H1 (cell line): Measurements from ENCODE around the gene SLC37A1. TPM values are rescaled to one million over a fixed set of nuclear protein-coding genes. Genes with fewer than 3 reads are reported as not detected.

Experiments
- CTCF ChIA-PET: fragments of 300-600 bp; sonication (Branson Sonifier 250); formaldehyde crosslinking; loops from one replicate; lab custom pipeline; 2021; ENCODE audit not compliant: partially characterized antibody; lab: Charles Lee
- POLR2A ChIA-PET: fragments of 300-600 bp; sonication (Branson Sonifier 250); formaldehyde crosslinking; loops from one replicate; lab custom pipeline; 2021; ENCODE audit warnings: inconsistent platforms; ENCODE audit not compliant: partially characterized antibody; lab: Charles Lee
- DNase-seq, 2 experiments: peaks; one replicate each; pipeline versions ENCODE4 v3.0.0 to v3.0.0-alpha.2; 2010 to 2022; ENCODE audit warnings: low spot score in 2 of 2, low read depth in 1 of 2, mixed read lengths in 1 of 2
- FAIRE-seq: peaks from 2 replicates; lab custom pipeline; 2011; peaks lifted over from hg19 to GRCh38; lab: Jason Lieb, UNC
- H2AFZ ChIP-seq: 2 replicates; pipeline ENCODE4 v1.8.1; 2012; ENCODE audit warnings: low read length, inconsistent platforms
- H2AK5ac ChIP-seq: 2 replicates; pipeline ENCODE4 v1.6.1; 2013; ENCODE audit warnings: low read depth, low read length
- H2BK120ac ChIP-seq: replicated peaks from 2 replicates; pipeline ENCODE3; 2013; ENCODE audit warnings: low read depth, low read length, inconsistent platforms
- H2BK12ac ChIP-seq: 2 replicates; pipeline ENCODE4 v1.6.1; 2013; ENCODE audit warnings: low read depth, low read length
- H2BK15ac ChIP-seq: 2 replicates; pipeline ENCODE4 v1.6.1; 2013; ENCODE audit warnings: low read length
- H2BK20ac ChIP-seq: 2 replicates; pipeline ENCODE4 v1.6.1; 2013; ENCODE audit warnings: low read length
- H2BK5ac ChIP-seq: 2 replicates; pipeline ENCODE4 v1.6.1; 2013; ENCODE audit warnings: low read depth, low read length
- H3K14ac ChIP-seq: 2 replicates; pipeline ENCODE4 v1.6.1; 2013; ENCODE audit warnings: inconsistent platforms; ENCODE audit not compliant: insufficient read length
- H3K18ac ChIP-seq: 2 replicates; pipeline ENCODE4 v1.6.1; 2013; ENCODE audit warnings: low read length; ENCODE audit errors: extremely low read depth
- H3K23ac ChIP-seq: 2 replicates; pipeline ENCODE4 v1.6.1; 2013; ENCODE audit warnings: inconsistent platforms; ENCODE audit not compliant: insufficient read length
- H3K23me2 ChIP-seq: 2 replicates; pipeline ENCODE4 v1.6.1; 2013; ENCODE audit warnings: low read depth, low read length
- H3K27ac ChIP-seq: 2 replicates; pipeline ENCODE4 v1.6.1; 2011; ENCODE audit warnings: low read depth, low read length, inconsistent platforms
- H3K27me3 ChIP-seq, 4 experiments: replicated peaks in 1 of 4; 1 replicate in 1 of 4; 2 replicates in 3 of 4; pipeline versions ENCODE4 v1.6.1 to v1.8.1; 2011 to 2013; ENCODE audit warnings: low read length in 3 of 4, mild to moderate bottlenecking in 3 of 4, inconsistent platforms in 2 of 4, mixed read lengths in 2 of 4, moderate library complexity in 1 of 4; ENCODE audit not compliant: control insufficient read depth in 3 of 4, insufficient read depth in 3 of 4; ENCODE audit errors: extremely low read depth in 1 of 4
- H3K36me3 ChIP-seq, 4 experiments: 2 replicates each; pipeline versions ENCODE4 v1.6.1 to v1.8.1; 2011 to 2013; ENCODE audit warnings: mild to moderate bottlenecking in 4 of 4, low read length in 3 of 4, moderate library complexity in 2 of 4, control low read depth in 1 of 4, inconsistent platforms in 1 of 4; ENCODE audit not compliant: insufficient read depth in 4 of 4, control insufficient read depth in 2 of 4
- H3K4ac ChIP-seq: replicated peaks from 2 replicates; pipeline ENCODE3; 2013; ENCODE audit warnings: low read length, low read depth, mixed read lengths, inconsistent platforms; ENCODE audit not compliant: insufficient read length
- H3K4me1 ChIP-seq, 4 experiments: replicated peaks in 1 of 4; 1 replicate in 1 of 4; 2 replicates in 3 of 4; pipeline versions ENCODE4 v1.6.1 to v1.8.1; 2011 to 2013; ENCODE audit warnings: low read length in 3 of 4, inconsistent platforms in 2 of 4, mixed read lengths in 1 of 4; ENCODE audit not compliant: insufficient read depth in 4 of 4, control insufficient read depth in 3 of 4
- H3K4me2 ChIP-seq, 2 experiments: 2 replicates each; pipeline versions ENCODE4 v1.6.1 to v1.8.1; 2011 to 2013; ENCODE audit warnings: low read depth in 2 of 2, low read length in 2 of 2, control low read depth in 1 of 2, inconsistent platforms in 1 of 2, mild to moderate bottlenecking in 1 of 2; ENCODE audit not compliant: insufficient read depth in 1 of 2
- H3K4me3 ChIP-seq, 4 experiments: fragments of 200-600, 300-600 bp in 1 of 4; sonication (generic), shearing (Covaris generic), sonication (Bioruptor Twin) in 1 of 4; 2 replicates each; pipeline versions ENCODE4 v1.5.1 to v1.8.1; 2011 to 2016; ENCODE audit warnings: low read length in 4 of 4, low read depth in 3 of 4, control low read depth in 2 of 4, inconsistent platforms in 2 of 4, mild to moderate bottlenecking in 2 of 4, mixed read lengths in 1 of 4, moderate library complexity in 1 of 4; ENCODE audit not compliant: insufficient read depth in 2 of 4; ENCODE audit errors: extremely low read depth in 1 of 4
- H3K56ac ChIP-seq: replicated peaks from 2 replicates; pipeline ENCODE3; 2013; ENCODE audit warnings: low read depth, mild to moderate bottlenecking, mixed read lengths, low read length, inconsistent platforms; ENCODE audit not compliant: insufficient read length
- H3K79me1 ChIP-seq: 2 replicates; pipeline ENCODE4 v1.6.1; 2013; ENCODE audit warnings: low read depth, low read length, control low read depth
- H3K79me2 ChIP-seq, 2 experiments: 2 replicates each; pipeline versions ENCODE4 v1.6.1 to v1.8.1; 2012 to 2013; ENCODE audit warnings: low read length in 2 of 2, mild to moderate bottlenecking in 2 of 2, inconsistent platforms in 1 of 2; ENCODE audit not compliant: insufficient read depth in 2 of 2, control insufficient read depth in 1 of 2
- H3K9ac ChIP-seq, 4 experiments: replicated peaks in 1 of 4; 1 replicate in 1 of 4; 2 replicates in 3 of 4; pipeline versions ENCODE4 v1.6.1 to v1.8.1; 2011 to 2013; ENCODE audit warnings: low read depth in 3 of 4, low read length in 3 of 4, control low read depth in 2 of 4, mild to moderate bottlenecking in 2 of 4, moderate library complexity in 2 of 4, inconsistent platforms in 1 of 4; ENCODE audit errors: extremely low read depth in 1 of 4
- H3K9me3 ChIP-seq, 2 experiments: 2 replicates each; pipeline versions ENCODE4 v1.6.1 to v1.8.1; 2012 to 2013; ENCODE audit warnings: mild to moderate bottlenecking in 2 of 2, moderate library complexity in 2 of 2, control low read depth in 1 of 2, inconsistent platforms in 1 of 2, low read depth in 1 of 2, low read length in 1 of 2, mixed read lengths in 1 of 2; ENCODE audit not compliant: insufficient read depth in 2 of 2
- H4K20me1 ChIP-seq, 2 experiments: replicated peaks in 1 of 2; 2 replicates each; pipeline versions ENCODE3 to v1.8.1; 2011 to 2013; ENCODE audit warnings: inconsistent platforms in 2 of 2, low read length in 2 of 2, mild to moderate bottlenecking in 1 of 2; ENCODE audit not compliant: insufficient read depth in 2 of 2, control insufficient read depth in 1 of 2
- H4K5ac ChIP-seq: 2 replicates; pipeline ENCODE4 v1.6.1; 2013; ENCODE audit warnings: low read length, low read depth, mixed read lengths, inconsistent platforms; ENCODE audit not compliant: insufficient read length
- H4K8ac ChIP-seq: 2 replicates; pipeline ENCODE4 v1.8.0; 2013; ENCODE audit warnings: mild to moderate bottlenecking, moderate library complexity, low read length, inconsistent platforms; ENCODE audit not compliant: insufficient read depth; ENCODE audit errors: extremely low read depth
- H4K91ac ChIP-seq: replicated peaks from 2 replicates; pipeline ENCODE3; 2013; ENCODE audit warnings: low read length, mixed read lengths, inconsistent platforms; ENCODE audit not compliant: insufficient read length
- JUN ChIP-seq: IDR thresholded peaks from 2 replicates; pipeline ENCODE4 v1.6.1; 2011; ENCODE audit warnings: low read depth, mild to moderate bottlenecking, improper control_type of control experiment, low read length
- JUND ChIP-seq: IDR thresholded peaks from 2 replicates; pipeline ENCODE4 v1.6.1; 2011; ENCODE audit warnings: mild to moderate bottlenecking, improper control_type of control experiment, low read length
- NRF1 ChIP-seq: IDR thresholded peaks from 2 replicates; pipeline ENCODE4 v1.6.1; 2011; ENCODE audit warnings: mild to moderate bottlenecking, low read depth, low read length, improper control_type of control experiment
- RXRA ChIP-seq: IDR thresholded peaks from 2 replicates; pipeline ENCODE4 v1.6.1; 2011; ENCODE audit warnings: low read depth, mild to moderate bottlenecking, low read length, moderate library complexity; ENCODE audit not compliant: insufficient read depth
- SP2 ChIP-seq: IDR thresholded peaks from 2 replicates; pipeline ENCODE4 v1.6.1; 2012; ENCODE audit warnings: mild to moderate bottlenecking, low read length, inconsistent platforms
- SP4 ChIP-seq: IDR thresholded peaks from 2 replicates; pipeline ENCODE4 v1.6.1; 2012; ENCODE audit warnings: low read length, inconsistent platforms
- WGBS, 2 experiments: shearing (Covaris generic) in 1 of 2; methylation state at CpG; one replicate each; pipeline versions ENCODE4 v1.1.6 to v1.1.7; 2013 to 2015; ENCODE audit warnings: low lambda C conversion rate in 2 of 2, mixed read lengths in 2 of 2, inconsistent platforms in 1 of 2, low coverage in 1 of 2, missing lambda C conversion rate in 1 of 2; ENCODE audit not compliant: insufficient replicate concordance in 2 of 2, insufficient coverage in 1 of 2, insufficient read length in 1 of 2; ENCODE audit errors: extremely low coverage in 1 of 2, missing lambda C conversion rate in 1 of 2; 5-methylcytosine and 5-hydroxymethylcytosine counted together
- polyA plus RNA-seq, 7 experiments: library from polyadenylated mRNA; depleted of rRNA in 3 of 7; stranded (reverse) in 5 of 7; unstranded in 2 of 7; fragments of >200 nt in 5 of 7; fragments of 200-250 nt in 2 of 7; gene quantifications; 1 replicate in 5 of 7; 2 replicates in 1 of 7; 4 replicates in 1 of 7; pipeline versions ENCODE4 v1.2.1 to v1.2.3, GENCODE V29; 2011 to 2013; ENCODE audit warnings: missing spikeins in 2 of 7, mixed read lengths in 2 of 7
- total RNA-seq: library from RNA; stranded (reverse); fragmentation: NEBNext Ultra II Directional; extraction: Animal tissue kit (Norgen Biotek cat#: 25700); gene quantifications from 2 replicates; pipeline ENCODE4 v1.2.1, GENCODE V29; 2021
- TF ChIP-seq, protein P1 (sequence below): IDR thresholded peaks from 2 replicates; pipeline ENCODE4 v1.6.1; 2012; ENCODE audit warnings: inconsistent platforms

Gene SLC37A1
- total and polyA plus RNA-seq, 2 of the 8 experiments (the other 6 are each of a cell fraction or from before 2014, with no cell fraction given), result 15.6 to 30.9 TPM

DNA sequence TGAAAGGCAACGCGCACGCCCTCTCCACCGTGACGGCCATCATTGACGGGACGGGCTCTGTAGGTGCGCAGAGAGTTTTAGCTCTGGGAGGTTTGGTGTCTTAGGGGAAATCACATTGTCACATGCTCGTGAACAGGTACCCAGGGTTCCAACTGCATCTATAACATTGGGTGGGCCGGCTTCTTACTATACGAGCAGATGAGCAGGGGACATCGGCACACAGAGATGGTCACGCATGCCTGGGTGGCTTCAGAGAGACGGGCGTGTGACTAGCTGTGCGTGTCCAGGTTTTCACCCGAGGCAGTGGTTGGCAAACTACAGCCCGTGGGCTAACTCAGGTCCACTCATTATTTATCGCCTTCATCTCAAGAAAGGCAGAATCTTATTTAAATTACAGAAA lies 54.7 kb downstream of the SLC37A1 start:
- TF ChIP-seq JUN, result no peak
- TF ChIP-seq, protein P1, sequence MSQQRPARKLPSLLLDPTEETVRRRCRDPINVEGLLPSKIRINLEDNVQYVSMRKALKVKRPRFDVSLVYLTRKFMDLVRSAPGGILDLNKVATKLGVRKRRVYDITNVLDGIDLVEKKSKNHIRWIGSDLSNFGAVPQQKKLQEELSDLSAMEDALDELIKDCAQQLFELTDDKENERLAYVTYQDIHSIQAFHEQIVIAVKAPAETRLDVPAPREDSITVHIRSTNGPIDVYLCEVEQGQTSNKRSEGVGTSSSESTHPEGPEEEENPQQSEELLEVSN, result no peak
- TF ChIP-seq JUND, result no peak
- TF ChIP-seq NRF1, result no peak
- no peak for TF ChIP-seq SP2
- no peak for TF ChIP-seq RXRA
- no peak for TF ChIP-seq SP4
- TF ChIP-seq, all 59 proteins: peak for 0
- no peak overlapping the region for H3K14ac ChIP-seq
- DNase-seq, result no peak

More for the DNA sequence above, 54.7 kb downstream of the SLC37A1 start:
- Histone ChIP-seq H2BK20ac (no peak overlapping the region), H3K4ac (no peak overlapping the region), H2BK5ac (no peak overlapping the region), H4K91ac (no peak overlapping the region), H3K9ac (no peak overlapping the region), H3K23ac (no peak overlapping the region), H2BK15ac (no peak overlapping the region), H3K4me2 (no peak overlapping the region), H3K79me1 (no peaks in the 10 kb centered on the region), H3K27me3 (no peaks in the 10 kb centered on the region), H3K4me1 (no peaks in the 10 kb centered on the region), H2BK120ac (no peak overlapping the region), H2AFZ (no peak overlapping the region), H4K5ac (no peak overlapping the region), H3K9me3 (no peaks in the 10 kb centered on the region), H3K79me2 (no peaks in the 10 kb centered on the region), H3K56ac (no peak overlapping the region), H4K8ac (no peak overlapping the region), H3K23me2 (no peaks in the 10 kb centered on the region), H3K36me3 (peaks cover 0 to 10% (median 0%) of the 10 kb centered on the region in 4 experiments; a peak in 2 of 8 replicates), H3K18ac (no peak overlapping the region), H3K4me3 (no peak overlapping the region), H3K27ac (no peak overlapping the region), H4K20me1 (peaks cover 2% of the 10 kb centered on the region in 2 experiments), H2BK12ac (no peak overlapping the region), H2AK5ac (no peak overlapping the region)
- no peak for FAIRE-seq
- ChIA-PET POLR2A (interaction anchor here (0.9 kb wide), 1 partner anchor 9 kb away, joined by 3 read pairs; no protein-coding TSS in a partner anchor), CTCF (interaction anchor here (1.1 to 1.2 kb wide), 3 partner anchors 9 to 258 kb away, joined by 3 read pairs; no protein-coding TSS in a partner anchor)
- 94% methylated on average over 19 of the region's 19 CpGs; no CpG with 5 or more reads in 1 of the 2 experiments for WGBS, 2 experiments
